Activated T-helper 1 cell treated with anti-CD3 and anti-CD28 coated beads, Interleukin-12 subunit alpha, Interleukin-12 subunit beta, Interleukin-2, Interleukin-4 antibody, amounts not matched to agents 30 ng/mL and 10 ng/mL and 1 ng/mL, durations not matched to agents 14 hours and 24 hours and 36 hours (primary cell): Measurements from ENCODE around the gene OR4C16. TPM values are rescaled to one million over a fixed set of nuclear protein-coding genes. Genes with fewer than 3 reads are reported as not detected.

Experiments used
- DNase-seq: peaks from one replicate; pipeline ENCODE4 v3.0.0; 2021; ENCODE audit warnings: low spot score
- H3K27ac Mint-ChIP-seq: one replicate; pipeline ENCODE4 v1.8.0; 2021; ENCODE audit warnings: mild to moderate bottlenecking, mixed read lengths
- H3K27me3 Mint-ChIP-seq: one replicate; pipeline ENCODE4 v1.8.0; 2022; ENCODE audit warnings: mild to moderate bottlenecking, moderate library complexity, mixed read lengths; ENCODE audit not compliant: insufficient read depth
- H3K36me3 Mint-ChIP-seq: one replicate; pipeline ENCODE4 v1.8.0; 2021; ENCODE audit warnings: low read depth, mixed read lengths
- H3K4me1 Mint-ChIP-seq: one replicate; pipeline ENCODE4 v1.8.0; 2021; ENCODE audit warnings: low read depth, mixed read lengths
- H3K4me3 Mint-ChIP-seq: one replicate; pipeline ENCODE4 v1.8.0; 2021; ENCODE audit warnings: mild to moderate bottlenecking, moderate library complexity, mixed read lengths
- H3K9me3 Mint-ChIP-seq: one replicate; pipeline ENCODE4 v1.8.0; 2021; ENCODE audit warnings: mixed read lengths
- intact Hi-C: fragments of 100-400 bp; cut with micrococcal nuclease; formaldehyde crosslinking; loops from one replicate; pipeline ENCODE4 v1.15.1; 2024
- total RNA-seq: library from RNA; stranded (reverse); gene quantifications from 2 replicates; pipeline ENCODE4 v1.2.3, GENCODE V29; 2022

OR4C16 gene, protein sequence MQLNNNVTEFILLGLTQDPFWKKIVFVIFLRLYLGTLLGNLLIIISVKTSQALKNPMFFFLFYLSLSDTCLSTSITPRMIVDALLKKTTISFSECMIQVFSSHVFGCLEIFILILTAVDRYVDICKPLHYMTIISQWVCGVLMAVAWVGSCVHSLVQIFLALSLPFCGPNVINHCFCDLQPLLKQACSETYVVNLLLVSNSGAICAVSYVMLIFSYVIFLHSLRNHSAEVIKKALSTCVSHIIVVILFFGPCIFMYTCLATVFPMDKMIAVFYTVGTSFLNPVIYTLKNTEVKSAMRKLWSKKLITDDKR
- total RNA-seq: not detected in 2 replicates

- Mint-ChIP-seq H3K27ac (no peak within 1 kb of the TSS), H3K9me3 (peaks cover 26% of the 10 kb centered on the region), H3K27me3 (no peaks in the 10 kb centered on the region), H3K36me3 (no peaks in the 10 kb centered on the region), H3K4me3 (no peak within 1 kb of the TSS), H3K4me1 (no peaks in the 10 kb centered on the region)
- intact Hi-C loops: no loop called here
- DNase-seq: no peak
Observed at GRCh38 chr11:55571828-55572227, at the start of gene OR4C16. Gene OR4C16 (plus strand): TSS chr11:55572128. CDS start chr11:55572128, 0 bp downstream.

DNA sequence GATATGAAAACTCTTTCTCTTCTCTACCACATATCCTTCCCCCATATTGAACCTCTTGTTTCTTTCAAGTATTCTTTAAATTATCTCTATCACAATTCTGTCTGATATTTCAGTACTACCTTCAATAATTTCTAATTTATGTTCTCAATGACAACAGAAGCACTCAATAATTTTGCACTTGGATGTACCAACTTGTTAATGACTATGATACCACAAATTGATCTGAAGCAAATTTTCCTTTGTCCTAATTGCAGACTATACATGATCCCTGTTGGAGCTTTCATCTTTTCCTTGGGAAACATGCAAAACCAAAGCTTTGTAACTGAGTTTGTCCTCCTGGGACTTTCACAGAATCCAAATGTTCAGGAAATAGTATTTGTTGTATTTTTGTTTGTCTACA, 17.8 kb upstream of the OR4C16 start, which contains the start of gene OR4C15:
OR4C15 (plus strand) TSS at position 301 of the 400 bp plus-strand sequence; CDS start at position 301, 0 bp downstream.
- intact Hi-C loops: no loop called here
- H3K27ac Mint-ChIP-seq: no peak within 1 kb of the TSS
- no peaks in the 10 kb centered on the region for H3K4me1 Mint-ChIP-seq

GRCh38 chr11:55572548-55572947, 620 bp downstream of the OR4C16 start:
- intact Hi-C loops: no loop called here
- no peak for DNase-seq
- Mint-ChIP-seq H3K27ac (no peak overlapping the region), H3K9me3 (peaks cover 26% of the 10 kb centered on the region), H3K4me3 (no peak overlapping the region), H3K4me1 (no peaks in the 10 kb centered on the region), H3K36me3 (no peaks in the 10 kb centered on the region), H3K27me3 (no peaks in the 10 kb centered on the region)

More for the DNA sequence above, 17.8 kb upstream of the OR4C16 start, which contains the start of gene OR4C15:
- H3K4me3 Mint-ChIP-seq: no peak within 1 kb of the TSS
- peaks cover 41% of the 10 kb centered on the region for H3K9me3 Mint-ChIP-seq
- H3K27me3 Mint-ChIP-seq: no peaks in the 10 kb centered on the region
- no peaks in the 10 kb centered on the region for H3K36me3 Mint-ChIP-seq
- no peak for DNase-seq

GRCh38 chr11:55607545-55607944, 35.6 kb downstream of the OR4C16 start, which contains the start of gene OR4C11:
Gene OR4C11 (minus strand): TSS chr11:55607645. CDS start chr11:55604373, 3,272 bp downstream.
- Mint-ChIP-seq H3K4me3 (no peak within 1 kb of the TSS), H3K9me3 (peaks cover 26% of the 10 kb centered on the region), H3K27ac (no peak within 1 kb of the TSS), H3K4me1 (no peaks in the 10 kb centered on the region), H3K36me3 (no peaks in the 10 kb centered on the region), H3K27me3 (no peaks in the 10 kb centered on the region)
- intact Hi-C loops: no loop called here
- DNase-seq: no peak

Other genes with a start within 250 kb of the OR4C16 start
- gene OR4A16, start 228.9 kb upstream of the OR4C16 start, total RNA-seq: not detected in 2 replicates
- not detected in 2 replicates for gene OR4A15, start 204.2 kb upstream of the OR4C16 start, total RNA-seq
- gene OR4C15, start 17.7 kb upstream of the OR4C16 start, total RNA-seq: not detected in 2 replicates
- not detected in 2 replicates for gene OR4C11, start 35.5 kb downstream of the OR4C16 start, total RNA-seq
- not detected in 2 replicates for gene OR4P4, start 63.0 kb downstream of the OR4C16 start, total RNA-seq
- gene OR4S2, start 76.2 kb downstream of the OR4C16 start, total RNA-seq: not detected in 2 replicates
- not detected in 2 replicates for gene OR4C6, start 90.1 kb downstream of the OR4C16 start, total RNA-seq
- not detected in 2 replicates for gene OR5D13, start 201.3 kb downstream of the OR4C16 start, total RNA-seq
- gene OR5D14, start 223.4 kb downstream of the OR4C16 start, total RNA-seq: not detected in 2 replicates
- gene OR5L1, start 239.2 kb downstream of the OR4C16 start, total RNA-seq: not detected in 2 replicates
- not detected in 2 replicates for gene OR5D18, start 247.5 kb downstream of the OR4C16 start, total RNA-seq